Left kidney (tissue), 2 donors: ENCODE results near the gene C6orf15. TPM values are rescaled to one million over a fixed set of nuclear protein-coding genes. Genes with fewer than 3 reads are reported as not detected.
A peak's percentile ranks its signal among the peaks of the same experiment; 100 is the strongest.

Experiments used
- DNase-seq: peaks from one replicate; pipeline ENCODE4 v3.0.0-alpha.2; 2013
- polyA plus RNA-seq: library from polyadenylated mRNA; unstranded; fragments of 120-200 nt; gene quantifications from one replicate; pipeline ENCODE4 v1.2.1, GENCODE V29; 2013; ENCODE audit not compliant: insufficient read length

Gene C6orf15
- polyA plus RNA-seq, 1 donor, result not detected

- DNase-seq, result no peak
Observed at GRCh38 chr6:31130751-31131150, 18.4 kb upstream of the C6orf15 start.

DNA sequence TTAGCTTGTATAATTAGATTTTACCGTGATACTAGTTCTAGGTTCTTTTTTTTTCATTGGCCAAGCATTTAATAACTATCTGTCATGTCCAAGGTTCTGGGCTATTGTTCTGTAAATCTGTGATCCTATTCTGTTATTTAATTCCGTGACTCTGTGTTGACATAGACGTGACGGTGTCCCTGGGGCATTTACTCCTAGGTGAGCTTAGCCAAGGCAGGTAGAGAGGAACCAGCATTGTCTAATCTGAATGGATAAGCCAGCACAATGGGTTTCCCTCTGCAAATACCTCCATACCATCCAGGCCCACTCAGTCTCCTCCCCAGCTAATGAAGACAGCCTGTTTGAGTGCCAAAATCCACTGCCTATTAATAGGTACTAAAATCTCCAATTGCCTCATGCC lies 16.8 kb upstream of the C6orf15 start:
- no peak for DNase-seq

GRCh38 chr6:31128093-31128676 lies 15.8 kb upstream of the C6orf15 start:
- peak; percentile 52 for DNase-seq

- DNase-seq, result no peak
Observed at GRCh38 chr6:31126396-31127175, 14.2 kb upstream of the C6orf15 start.

- no peak for DNase-seq
Observed at GRCh38 chr6:31125586-31126363, 13.4 kb upstream of the C6orf15 start.

GRCh38 chr6:31125162-31125561 lies 12.8 kb upstream of the C6orf15 start:
- DNase-seq, result no peak

- DNase-seq, result peak; percentile 71
Observed at GRCh38 chr6:31122791-31123706, 10.7 kb upstream of the C6orf15 start.

DNA sequence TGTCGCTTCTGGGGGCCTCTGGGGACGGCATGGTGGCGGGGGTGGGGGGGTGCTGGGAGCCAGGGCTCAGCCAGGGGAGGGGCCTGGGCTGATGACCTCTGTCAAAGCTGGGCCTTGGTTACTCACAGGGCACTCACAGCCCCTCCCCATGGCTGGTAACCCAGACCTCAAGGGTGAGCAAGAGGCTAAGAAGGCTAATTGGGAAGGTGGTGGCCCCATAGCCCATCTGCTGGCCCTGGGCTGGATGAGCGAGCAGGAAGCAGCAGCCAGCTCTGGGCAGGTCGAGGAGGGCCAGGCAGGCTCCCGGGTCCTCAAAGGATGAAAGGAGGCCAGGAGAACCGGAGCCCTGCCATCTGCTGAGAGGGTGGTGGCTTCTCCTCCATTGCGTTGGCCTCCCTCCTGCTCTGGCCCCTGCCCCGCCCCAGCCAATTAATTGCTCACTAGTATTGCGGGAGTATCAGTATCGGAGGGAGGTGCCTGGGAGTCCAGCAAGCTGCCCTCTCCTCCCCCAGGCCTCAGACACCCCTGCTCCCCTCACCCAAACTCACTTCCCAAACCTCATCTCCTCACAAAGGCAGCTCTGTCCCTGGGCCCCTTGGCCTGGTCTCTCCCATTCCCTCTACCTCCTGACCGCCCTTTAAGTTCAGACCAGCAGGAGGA lies 8.9 kb upstream of the C6orf15 start:
- DNase-seq, result no peak

DNA sequence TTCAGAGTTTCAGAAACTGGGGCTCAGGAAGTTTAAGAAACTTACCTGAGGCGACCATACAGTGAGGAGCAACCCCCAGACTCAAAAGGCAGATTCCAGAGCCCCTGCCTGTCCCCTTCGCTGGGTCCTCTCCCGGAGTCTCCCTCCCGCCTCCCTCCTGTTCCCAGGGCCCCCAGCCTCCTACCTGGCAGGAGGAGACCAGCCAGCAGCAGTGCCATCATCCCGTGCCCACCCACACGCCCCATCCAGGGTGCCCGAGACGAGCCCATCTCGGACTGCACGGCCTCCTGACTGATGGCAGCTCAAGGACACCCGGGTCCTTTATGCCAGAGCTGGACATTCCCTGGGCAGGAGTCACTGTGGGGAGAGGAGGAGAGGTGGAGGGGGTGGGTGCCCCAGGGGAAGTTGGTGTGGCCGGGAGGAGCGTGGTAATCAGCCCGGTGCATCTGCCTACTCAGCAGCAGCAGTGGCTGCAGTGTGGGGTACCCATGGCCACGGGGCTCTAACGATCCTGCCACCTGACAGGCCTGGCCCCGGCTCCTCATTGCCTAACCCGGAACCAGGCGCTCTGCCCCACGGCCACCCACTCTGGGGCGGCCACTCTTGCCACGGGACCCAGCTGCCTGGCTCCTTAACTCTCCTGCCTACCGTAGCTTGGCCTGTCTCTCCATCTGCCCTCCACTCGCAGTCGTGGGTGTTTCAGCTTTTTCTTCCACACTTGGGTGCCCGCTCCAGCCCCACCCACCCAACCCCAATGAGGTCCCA lies 8.0 kb upstream of the C6orf15 start, which contains the start of gene CDSN:
Gene CDSN (minus strand): TSS at position 296 of the 765 bp plus-strand sequence. CDS start 27 bp downstream, at position 269.
- DNase-seq, result no peak

- DNase-seq, result no peak
Observed at GRCh38 chr6:31118178-31118577, 5.8 kb upstream of the C6orf15 start.

GRCh38 chr6:31116661-31117385 lies 4.4 kb upstream of the C6orf15 start:
- DNase-seq, result no peak

DNA sequence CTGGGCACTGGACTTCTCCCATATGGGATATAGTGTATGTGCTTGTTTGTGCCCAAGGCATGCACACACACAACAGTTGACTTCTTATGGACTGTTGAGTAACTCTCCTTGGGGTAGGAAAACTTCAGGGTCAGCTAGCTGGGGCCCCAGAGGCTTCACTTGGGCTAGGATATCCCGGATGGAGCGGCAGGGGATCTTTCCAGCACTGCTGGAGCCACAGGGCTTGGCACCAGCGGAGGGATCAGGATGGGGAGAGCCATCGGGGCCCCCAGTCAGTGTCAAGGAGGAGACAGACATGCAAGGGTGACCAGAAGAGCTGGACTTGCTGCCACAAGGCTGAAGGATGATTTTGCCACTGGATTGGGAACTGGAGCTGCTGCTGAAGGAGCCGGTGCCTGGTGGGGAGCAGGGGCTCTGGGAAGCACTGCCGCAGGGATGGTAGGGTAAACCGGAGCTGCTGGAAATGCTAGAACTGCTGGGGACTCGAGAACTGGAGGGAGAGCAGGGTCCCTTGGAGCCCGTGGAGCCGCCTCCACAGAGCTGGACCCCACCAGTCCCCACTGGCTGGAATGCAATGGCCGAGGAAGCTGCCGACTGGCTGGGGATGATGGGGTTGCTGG lies 3.7 kb upstream of the C6orf15 start:
- no peak for DNase-seq

- no peak for DNase-seq
Observed at GRCh38 chr6:31114970-31115849, 2.8 kb upstream of the C6orf15 start.

- DNase-seq, result no peak
Observed at GRCh38 chr6:31114541-31114878, 2.1 kb upstream of the C6orf15 start, which contains the start of gene PSORS1C1. TSS of gene PSORS1C1 (plus strand) at chr6:31114800. CDS start at chr6:31129633, 14,833 bp downstream.

DNA sequence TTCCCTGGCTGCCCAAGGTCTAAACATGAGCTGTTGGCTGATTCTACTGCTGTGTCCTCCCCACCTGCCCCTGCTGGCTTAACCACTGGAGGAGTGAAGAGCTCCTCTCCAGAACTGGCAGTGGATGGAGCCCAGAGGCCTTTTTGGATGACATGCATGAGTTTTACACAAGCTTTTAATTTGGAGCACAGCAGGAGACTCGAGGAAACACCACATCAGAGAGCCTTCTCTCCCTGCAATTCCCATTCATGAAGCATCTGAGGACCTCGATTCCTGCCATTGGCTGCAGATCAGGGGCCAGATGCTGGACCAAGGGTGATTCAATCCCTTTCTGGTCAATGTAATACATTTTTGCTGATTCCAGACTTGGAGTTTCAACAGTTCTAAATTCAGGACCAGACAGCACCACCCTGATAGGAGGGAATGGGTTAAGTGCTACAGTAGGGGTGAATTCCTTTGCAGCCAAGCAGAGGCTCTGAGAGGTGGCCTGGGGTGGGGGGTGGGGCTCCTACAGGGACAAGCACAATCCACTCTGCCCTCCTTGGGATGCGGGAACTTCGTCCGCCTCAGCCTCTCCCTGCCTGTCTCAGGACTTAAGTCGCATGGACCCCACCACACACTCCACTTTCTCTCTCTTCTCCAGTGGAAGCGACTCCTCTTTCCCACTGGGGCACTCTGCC lies 1.6 kb upstream of the C6orf15 start:
- DNase-seq, result no peak

DNA sequence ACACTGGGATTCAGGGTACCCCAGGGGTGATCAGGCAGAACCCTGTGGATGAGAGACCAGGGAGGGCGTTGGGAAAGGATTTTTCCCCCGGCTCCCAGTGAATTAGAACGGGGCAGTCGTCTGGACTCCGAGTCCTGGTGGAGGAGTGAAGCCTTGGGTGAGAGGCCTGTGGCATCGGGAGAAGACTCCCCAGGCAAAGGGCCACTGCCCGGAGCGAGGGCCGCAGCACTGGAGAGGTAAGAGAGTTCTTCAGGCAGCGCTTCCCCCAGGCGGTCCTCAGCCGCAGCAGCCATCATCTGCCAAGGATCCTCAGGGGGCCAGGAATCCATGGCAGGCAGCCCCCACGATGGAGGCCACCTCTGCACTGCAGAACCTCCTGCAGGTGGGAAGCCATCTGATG lies 663 bp downstream of the C6orf15 start:
- no peak for DNase-seq

- no peak for DNase-seq
Observed at GRCh38 chr6:31110825-31111582, 1.4 kb downstream of the C6orf15 start.
